HepG2 (cell line): ENCODE results near the gene MAP2K6. TPM values are rescaled to one million over a fixed set of nuclear protein-coding genes. Genes with fewer than 3 reads are reported as not detected.

Source experiments
- ATAC-seq: fragments of 200-7000 bp; cut with Tn5 transposase; 3 replicates; pipeline ENCODE4 v1.9.1; 2020; ENCODE audit warnings: mild to moderate bottlenecking, moderate library complexity
- BruUV-seq: library from RNA; stranded (reverse); fragments of 400-500 nt; replicated peaks from 2 replicates; lab custom pipeline; 2021; lab: Mats Ljungman, UMichigan
- CTCF ChIA-PET: fragments of 300-600 bp; formaldehyde crosslinking; extraction: SDS; loops from one replicate; lab custom pipeline; 2021; ENCODE audit warnings: low total read pairs, inconsistent platforms, low intra/inter-chr PET ratio; lab: Yijun Ruan, JAX
- POLR2A ChIA-PET: fragments of 350-600 bp; sonication (Branson Sonifier 250); formaldehyde crosslinking; loops from one replicate; lab custom pipeline; 2020; ENCODE audit warnings: antibody characterized with exemption, inconsistent platforms; lab: Yijun Ruan, JAX
- DNase-seq: peaks from one replicate; pipeline ENCODE4 v3.0.0-alpha.2; 2015; ENCODE audit warnings: low spot score
- FAIRE-seq: peaks from 3 replicates; lab custom pipeline; 2011; peaks lifted over from hg19 to GRCh38; lab: Jason Lieb, UNC
- H2AFZ ChIP-seq: one replicate; pipeline ENCODE4 v1.6.1; 2011; ENCODE audit warnings: low read length, inconsistent platforms
- H3K27ac ChIP-seq: fragments of 300-600 bp; 3 replicates; pipeline ENCODE4 v1.8.0; 2011; ENCODE audit warnings: mixed run types, mild to moderate bottlenecking, mixed read lengths, low read length, inconsistent platforms; ENCODE audit not compliant: insufficient read depth; ENCODE audit errors: extremely low read length
- H3K27me3 ChIP-seq, 2 experiments: fragments of 200-600 bp in 1 of 2; 2 replicates in 1 of 2; 3 replicates in 1 of 2; pipeline versions ENCODE4 v1.6.0 to v1.8.0; 2011; ENCODE audit warnings: low read length in 2 of 2, mild to moderate bottlenecking in 2 of 2, moderate library complexity in 2 of 2, inconsistent platforms in 1 of 2; ENCODE audit not compliant: insufficient read depth in 2 of 2, control insufficient read depth in 1 of 2
- H3K36me3 ChIP-seq, 2 experiments: fragments of 200-600 bp in 1 of 2; replicated peaks in 1 of 2; 2 replicates in 1 of 2; 3 replicates in 1 of 2; pipeline versions ENCODE4 v1.5.1 to v1.8.0; 2011; ENCODE audit warnings: low read length in 2 of 2, inconsistent platforms in 1 of 2; ENCODE audit not compliant: insufficient read depth in 2 of 2, control insufficient read depth in 1 of 2
- H3K4me1 ChIP-seq: 2 replicates; pipeline ENCODE4 v1.5.1; 2012; ENCODE audit warnings: low read length, inconsistent platforms; ENCODE audit not compliant: insufficient read depth
- H3K4me2 ChIP-seq: 2 replicates; pipeline ENCODE4 v1.6.0; 2011; ENCODE audit warnings: low read depth, low read length, inconsistent platforms
- H3K4me3 ChIP-seq, 3 experiments: fragments of 200-600 bp in 1 of 3; sonication (generic), shearing (Covaris generic) in 1 of 3; replicated peaks in 1 of 3; 2 replicates each; pipeline ENCODE4 v1.5.1; 2011 to 2016; ENCODE audit warnings: low read length in 3 of 3, inconsistent platforms in 2 of 3, low read depth in 2 of 3, mild to moderate bottlenecking in 2 of 3, control low read depth in 1 of 3, mixed read lengths in 1 of 3; ENCODE audit not compliant: insufficient read depth in 1 of 3
- H3K79me2 ChIP-seq: one replicate; pipeline ENCODE4 v1.6.1; 2011; ENCODE audit warnings: low read length, inconsistent platforms; ENCODE audit not compliant: insufficient read depth
- H3K9ac ChIP-seq: 2 replicates; pipeline ENCODE4 v1.6.0; 2011; ENCODE audit warnings: mild to moderate bottlenecking, low read depth, low read length, inconsistent platforms; ENCODE audit not compliant: insufficient read depth
- H3K9me3 ChIP-seq: 2 replicates; pipeline ENCODE4 v1.5.1; 2012; ENCODE audit warnings: mild to moderate bottlenecking, low read length
- H4K20me1 ChIP-seq: 2 replicates; pipeline ENCODE4 v1.6.0; 2011; ENCODE audit warnings: inconsistent platforms, mild to moderate bottlenecking, low read length, moderate library complexity; ENCODE audit not compliant: insufficient read depth
- DNMT1 ChIP-seq: sonication (generic); formaldehyde crosslinking; IDR thresholded peaks from 2 replicates; pipeline ENCODE4 v1.5.1; 2020; ENCODE audit warnings: mild to moderate bottlenecking, missing genetic modification reagents
- FOXC1 ChIP-seq: sonication (generic); formaldehyde crosslinking; IDR thresholded peaks from 2 replicates; pipeline ENCODE4 v1.8.0; 2022; ENCODE audit warnings: mild to moderate bottlenecking, missing genetic modification reagents, borderline replicate concordance
- KDM3A ChIP-seq: IDR thresholded peaks from 2 replicates; pipeline ENCODE4 v1.6.1; 2018; ENCODE audit warnings: low read depth, missing compliant biosample characterization
- KDM4B ChIP-seq: sonication (generic); formaldehyde crosslinking; IDR thresholded peaks from 2 replicates; pipeline ENCODE4 v1.4.0; 2020; ENCODE audit warnings: missing genetic modification reagents
- RBM39 ChIP-seq: fragments of 200-400 bp; formaldehyde crosslinking; IDR thresholded peaks from one replicate; pipeline ENCODE4 v1.6.1; 2018; ENCODE audit warnings: antibody characterized with exemption, mild to moderate bottlenecking, low read depth, low read length; ENCODE audit not compliant: poor library complexity, severe bottlenecking
- U2AF1 ChIP-seq: fragments of 200-400 bp; formaldehyde crosslinking; optimal IDR thresholded peaks from 2 replicates; pipeline ENCODE3; 2017; ENCODE audit warnings: mild to moderate bottlenecking, low read depth, low read length
- U2AF2 ChIP-seq: fragments of 200-400 bp; formaldehyde crosslinking; IDR thresholded peaks from 2 replicates; pipeline ENCODE4 v1.6.1; 2017; ENCODE audit warnings: low read depth, mild to moderate bottlenecking, low read length
- ZSCAN29 ChIP-seq: sonication (generic); formaldehyde crosslinking; conservative IDR thresholded peaks from 2 replicates; pipeline ENCODE4 v1.4.0; 2020; ENCODE audit warnings: mild to moderate bottlenecking, missing genetic modification reagents
- WGBS: methylation state at CpG from one replicate; pipeline ENCODE4 v1.1.6; 2017; ENCODE audit warnings: low lambda C conversion rate; 5-methylcytosine and 5-hydroxymethylcytosine counted together
- in situ Hi-C: cut with HindIII; loops from 2 replicates; pipeline ENCODE4 v1.10.0; 2017; ENCODE audit warnings: low pct_unique_long_range_greater_than_20kb; ENCODE audit not compliant: extremely low pct_ligation_motif_present
- intact Hi-C: fragments of 100-400 bp; cut with micrococcal nuclease; formaldehyde crosslinking; loops from one replicate; pipeline ENCODE4 v1.10.0; 2022; ENCODE audit not compliant: unreplicated experiment
- polyA plus RNA-seq, 8 experiments: library from polyadenylated mRNA; depleted of rRNA in 3 of 8; stranded (reverse) in 7 of 8; unstranded in 1 of 8; fragments of >200 nt; fragmentation: Illumina TruSeq in 4 of 8; extraction: Trizol in 4 of 8; gene quantifications; 2 replicates each; pipeline versions ENCODE4 v1.2.1 to v1.2.3, GENCODE V29; 2011 to 2016; ENCODE audit warnings: low read depth in 4 of 8, missing spikeins in 1 of 8, mixed read lengths in 1 of 8; ENCODE audit not compliant: insufficient read depth in 1 of 8
- total RNA-seq, 5 experiments: library from RNA; depleted of rRNA; stranded (reverse); fragments of >200 nt; fragmentation: Illumina TruSeq; extraction: Trizol; gene quantifications; 2 replicates each; pipeline ENCODE4 v1.2.3, GENCODE V29; 2016; ENCODE audit warnings: low read depth in 1 of 5
- TF ChIP-seq, protein P1 (sequence below): IDR thresholded peaks from 2 replicates; pipeline ENCODE4 v1.6.1; 2016; ENCODE audit warnings: missing compliant biosample characterization, missing genetic modification reagents, borderline replicate concordance
- TF ChIP-seq, protein P2 (sequence below): sonication (generic); formaldehyde crosslinking; IDR thresholded peaks from 2 replicates; pipeline ENCODE4 v1.5.0; 2020; ENCODE audit warnings: mild to moderate bottlenecking, missing genetic modification reagents
- TF ChIP-seq, protein P3 (sequence below): sonication (generic); formaldehyde crosslinking; IDR thresholded peaks from 2 replicates; pipeline ENCODE4 v1.8.0; 2022; ENCODE audit warnings: missing genetic modification reagents, mild to moderate bottlenecking, inconsistent platforms, borderline replicate concordance

MAP2K6 gene
- total and polyA plus RNA-seq, 2 of the 13 experiments (the other 11 are each of a cell fraction or from before 2014, with no cell fraction given) = 5.1 to 33.6 TPM

DNA sequence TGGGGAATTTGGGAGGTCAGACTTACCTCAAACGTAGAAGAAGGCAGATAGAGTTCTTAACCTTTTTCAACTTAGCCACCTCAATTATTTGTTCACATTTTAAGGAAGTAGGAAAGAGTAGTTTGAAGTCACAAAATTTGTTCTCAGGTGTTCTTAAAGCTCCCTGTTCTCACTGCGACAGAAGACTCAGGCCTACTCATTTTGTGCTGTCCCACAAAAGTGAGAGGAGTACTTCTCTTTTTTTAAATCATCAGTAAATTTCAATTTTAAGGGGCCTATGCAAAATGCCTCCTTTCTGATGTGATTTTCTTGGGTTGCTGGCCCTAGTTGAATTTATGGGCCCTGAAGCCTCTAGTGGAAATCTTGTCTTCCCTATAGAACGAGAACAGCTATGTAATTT, 133.4 kb downstream of the MAP2K6 start:
- ATAC-seq = no peak
- no peaks in the 10 kb centered on the region for H3K27me3 ChIP-seq
- no peaks in the 10 kb centered on the region for H3K36me3 ChIP-seq
- H4K20me1 ChIP-seq = no peaks in the 10 kb centered on the region
- no peak overlapping the region for H3K4me2 ChIP-seq
- H2AFZ ChIP-seq = no peak overlapping the region
- no peak for DNase-seq
- TF ChIP-seq RBM39 = no peak
- no peak for TF ChIP-seq DNMT1
- TF ChIP-seq, protein P1, sequence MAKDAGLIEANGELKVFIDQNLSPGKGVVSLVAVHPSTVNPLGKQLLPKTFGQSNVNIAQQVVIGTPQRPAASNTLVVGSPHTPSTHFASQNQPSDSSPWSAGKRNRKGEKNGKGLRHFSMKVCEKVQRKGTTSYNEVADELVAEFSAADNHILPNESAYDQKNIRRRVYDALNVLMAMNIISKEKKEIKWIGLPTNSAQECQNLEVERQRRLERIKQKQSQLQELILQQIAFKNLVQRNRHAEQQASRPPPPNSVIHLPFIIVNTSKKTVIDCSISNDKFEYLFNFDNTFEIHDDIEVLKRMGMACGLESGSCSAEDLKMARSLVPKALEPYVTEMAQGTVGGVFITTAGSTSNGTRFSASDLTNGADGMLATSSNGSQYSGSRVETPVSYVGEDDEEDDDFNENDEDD (CRISPR knock-in tag) = no peak
- no peak for TF ChIP-seq ZSCAN29 (CRISPR knock-in tag)
- TF ChIP-seq, protein P2, sequence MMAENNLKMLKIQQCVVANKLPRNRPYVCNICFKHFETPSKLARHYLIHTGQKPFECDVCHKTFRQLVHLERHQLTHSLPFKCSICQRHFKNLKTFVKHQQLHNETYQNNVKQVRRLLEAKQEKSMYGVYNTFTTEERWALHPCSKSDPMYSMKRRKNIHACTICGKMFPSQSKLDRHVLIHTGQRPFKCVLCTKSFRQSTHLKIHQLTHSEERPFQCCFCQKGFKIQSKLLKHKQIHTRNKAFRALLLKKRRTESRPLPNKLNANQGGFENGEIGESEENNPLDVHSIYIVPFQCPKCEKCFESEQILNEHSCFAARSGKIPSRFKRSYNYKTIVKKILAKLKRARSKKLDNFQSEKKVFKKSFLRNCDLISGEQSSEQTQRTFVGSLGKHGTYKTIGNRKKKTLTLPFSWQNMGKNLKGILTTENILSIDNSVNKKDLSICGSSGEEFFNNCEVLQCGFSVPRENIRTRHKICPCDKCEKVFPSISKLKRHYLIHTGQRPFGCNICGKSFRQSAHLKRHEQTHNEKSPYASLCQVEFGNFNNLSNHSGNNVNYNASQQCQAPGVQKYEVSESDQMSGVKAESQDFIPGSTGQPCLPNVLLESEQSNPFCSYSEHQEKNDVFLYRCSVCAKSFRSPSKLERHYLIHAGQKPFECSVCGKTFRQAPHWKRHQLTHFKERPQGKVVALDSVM = no peak
- TF ChIP-seq FOXC1 = no peak
- TF ChIP-seq, protein P3, sequence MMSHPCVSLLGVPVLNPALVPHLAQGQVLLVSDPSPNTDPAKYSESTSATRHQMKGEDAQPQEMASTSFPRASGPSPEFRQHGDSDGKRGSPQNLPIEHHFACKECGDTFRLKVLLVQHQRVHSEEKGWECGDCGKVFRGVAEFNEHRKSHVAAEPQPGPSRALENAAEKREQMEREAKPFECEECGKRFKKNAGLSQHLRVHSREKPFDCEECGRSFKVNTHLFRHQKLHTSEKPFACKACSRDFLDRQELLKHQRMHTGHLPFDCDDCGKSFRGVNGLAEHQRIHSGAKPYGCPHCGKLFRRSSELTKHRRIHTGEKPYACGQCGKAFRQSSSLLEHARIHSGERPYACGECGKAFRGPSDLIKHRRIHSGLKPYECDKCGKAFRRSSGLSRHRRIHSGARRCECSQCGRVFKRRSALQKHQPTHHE (CRISPR knock-in tag) = no peak
- TF ChIP-seq U2AF1 = no peak
- TF ChIP-seq KDM4B (CRISPR knock-in tag) = no peak
- TF ChIP-seq KDM3A (CRISPR knock-in tag) = no peak
- no peak for TF ChIP-seq U2AF2
- peaks cover 7% of the 10 kb centered on the region; the same call in 1 of the 2 replicates for H3K4me1 ChIP-seq
- intact Hi-C loops = no loop called here
- POLR2A ChIA-PET = no interaction called here
- CTCF ChIA-PET = no interaction called here
- no peaks in the 10 kb centered on the region for H3K79me2 ChIP-seq
- in situ Hi-C loops = no loop called here
- H3K9me3 ChIP-seq = peaks cover under 1% of the 10 kb centered on the region; the same call in 1 of the 2 replicates
- 84% methylated on average over 3 of the region's 3 CpGs for WGBS
- no peak overlapping the region for H3K9ac ChIP-seq
- H3K27ac ChIP-seq = no peak overlapping the region
- FAIRE-seq = no peak
- no TSS peak for BruUV-seq
- H3K4me3 ChIP-seq = no peak overlapping the region
